ENCODE measurements around the gene OR6C76.

Gene OR6C76

GRCh38 chr12:55425954-55426353 lies at the start of gene OR6C76:
Gene OR6C76 (plus strand): TSS chr12:55426254. CDS start chr12:55426254, 0 bp downstream.
- TF ChIP-seq GATA3 (IDR thresholded peaks at IDR 0.05; ENCODE audit: low read depth, low read length) (no peak), GATA2 (IDR thresholded peaks at IDR 0.05; ENCODE audit: low read depth, low read length) (no peak)

GRCh38 chr12:55385891-55386290 lies 40.2 kb upstream of the OR6C76 start:
- TF ChIP-seq GATA3 (IDR thresholded peaks at IDR 0.05; ENCODE audit: low read depth, low read length) (no peak), GATA2 (IDR thresholded peaks at IDR 0.05; ENCODE audit: low read depth, low read length) (no peak)

- TF ChIP-seq GATA2 (IDR thresholded peaks at IDR 0.05; ENCODE audit: low read depth, low read length) (no peak), GATA3 (IDR thresholded peaks at IDR 0.05; ENCODE audit: low read depth, low read length) (no peak)
These were observed 33.8 kb upstream of the OR6C76 start for GRCh38 chr12:55392032-55392795.

- TF ChIP-seq GATA2 (IDR thresholded peaks at IDR 0.05; ENCODE audit: low read depth, low read length) (no peak), GATA3 (IDR thresholded peaks at IDR 0.05; ENCODE audit: low read depth, low read length) (no peak)
These were observed 29.7 kb upstream of the OR6C76 start for GRCh38 chr12:55396326-55396725.

GRCh38 chr12:55400229-55400628 lies 25.8 kb upstream of the OR6C76 start, which contains the start of gene OR6C65:
Gene OR6C65 (plus strand): TSS chr12:55400529. CDS start chr12:55400529, 0 bp downstream.
- no peak for TF ChIP-seq GATA3 (IDR thresholded peaks at IDR 0.05; ENCODE audit: low read depth, low read length)
- no peak for TF ChIP-seq GATA2 (IDR thresholded peaks at IDR 0.05; ENCODE audit: low read depth, low read length)

GRCh38 chr12:55407866-55408265 lies 18.2 kb upstream of the OR6C76 start:
- TF ChIP-seq GATA3 (IDR thresholded peaks at IDR 0.05; ENCODE audit: low read depth, low read length), result no peak
- TF ChIP-seq GATA2 (IDR thresholded peaks at IDR 0.05; ENCODE audit: low read depth, low read length), result no peak

GRCh38 chr12:55416961-55417360 lies 9.1 kb upstream of the OR6C76 start:
- TF ChIP-seq GATA3 (IDR thresholded peaks at IDR 0.05; ENCODE audit: low read depth, low read length), result no peak
- TF ChIP-seq GATA2 (IDR thresholded peaks at IDR 0.05; ENCODE audit: low read depth, low read length), result no peak

- TF ChIP-seq GATA3 (IDR thresholded peaks at IDR 0.05; ENCODE audit: low read depth, low read length) (no peak), GATA2 (IDR thresholded peaks at IDR 0.05; ENCODE audit: low read depth, low read length) (no peak)
These were observed 5.6 kb upstream of the OR6C76 start for GRCh38 chr12:55420307-55420962.

- no peak for TF ChIP-seq GATA2 (IDR thresholded peaks at IDR 0.05; ENCODE audit: low read depth, low read length)
- no peak for TF ChIP-seq GATA3 (IDR thresholded peaks at IDR 0.05; ENCODE audit: low read depth, low read length)
These were observed 2.5 kb downstream of the OR6C76 start for GRCh38 chr12:55428331-55429243.

- TF ChIP-seq GATA3 (IDR thresholded peaks at IDR 0.05; ENCODE audit: low read depth, low read length), result no peak
- no peak for TF ChIP-seq GATA2 (IDR thresholded peaks at IDR 0.05; ENCODE audit: low read depth, low read length)
These were observed 17.7 kb downstream of the OR6C76 start, which contains the start of gene OR6C2 for GRCh38 chr12:55443776-55444175. Gene OR6C2 (plus strand): TSS chr12:55444076. CDS start chr12:55452214, 8,138 bp downstream.

GRCh38 chr12:55445357-55445756 lies 19.3 kb downstream of the OR6C76 start:
- TF ChIP-seq GATA3 (IDR thresholded peaks at IDR 0.05; ENCODE audit: low read depth, low read length), result no peak
- TF ChIP-seq GATA2 (IDR thresholded peaks at IDR 0.05; ENCODE audit: low read depth, low read length), result no peak

GRCh38 chr12:55446326-55446725 lies 20.3 kb downstream of the OR6C76 start:
- TF ChIP-seq GATA2 (IDR thresholded peaks at IDR 0.05; ENCODE audit: low read depth, low read length), result no peak
- no peak for TF ChIP-seq GATA3 (IDR thresholded peaks at IDR 0.05; ENCODE audit: low read depth, low read length)

GRCh38 chr12:55448825-55449224 lies 22.8 kb downstream of the OR6C76 start:
- no peak for TF ChIP-seq GATA2 (IDR thresholded peaks at IDR 0.05; ENCODE audit: low read depth, low read length)
- TF ChIP-seq GATA3 (IDR thresholded peaks at IDR 0.05; ENCODE audit: low read depth, low read length), result no peak

GRCh38 chr12:55467836-55468235 lies 41.8 kb downstream of the OR6C76 start:
- TF ChIP-seq GATA2 (IDR thresholded peaks at IDR 0.05; ENCODE audit: low read depth, low read length) (no peak), GATA3 (IDR thresholded peaks at IDR 0.05; ENCODE audit: low read depth, low read length) (no peak)
